GM23338 (cell line): Measurements from ENCODE around the gene WDR91. TPM values are rescaled to one million over a fixed set of nuclear protein-coding genes. Genes with fewer than 3 reads are reported as not detected.

Experiments
- ATAC-seq: fragments of 200-7000 bp; cut with Tn5 transposase; 3 replicates; pipeline ENCODE4 v1.9.1; 2020
- DNase-seq: peaks from one replicate; pipeline ENCODE4 v3.0.0-alpha.2; 2015; ENCODE audit warnings: low spot score
- H2AFZ ChIP-seq: fragments of 200-600 bp; sonication (generic); 2 replicates; pipeline ENCODE4 v1.8.0; 2016; ENCODE audit warnings: antibody characterized with exemption, mild to moderate bottlenecking, moderate library complexity
- H3F3A ChIP-seq: fragments of 200-600 bp; sonication (generic); replicated peaks from 2 replicates; pipeline ENCODE4 v1.8.0; 2017; ENCODE audit warnings: antibody characterized with exemption, mixed run types, low read depth
- H3K27ac ChIP-seq: fragments of 200-600 bp; sonication (generic); 2 replicates; pipeline ENCODE4 v1.6.1; 2016; ENCODE audit warnings: low read depth
- H3K27me3 ChIP-seq: fragments of 200-600 bp; sonication (generic); 2 replicates; pipeline ENCODE4 v1.8.0; 2016; ENCODE audit warnings: mild to moderate bottlenecking, mixed run types, moderate library complexity; ENCODE audit not compliant: insufficient read depth
- H3K36me3 ChIP-seq: fragments of 200-600 bp; sonication (generic); 2 replicates; pipeline ENCODE4 v1.8.0; 2016; ENCODE audit warnings: mild to moderate bottlenecking; ENCODE audit not compliant: insufficient read depth
- H3K4me1 ChIP-seq: fragments of 200-600 bp; sonication (generic); 2 replicates; pipeline ENCODE4 v1.8.0; 2016; ENCODE audit warnings: mild to moderate bottlenecking, moderate library complexity; ENCODE audit not compliant: insufficient read depth
- H3K4me2 ChIP-seq: fragments of 200-600 bp; sonication (generic); 2 replicates; pipeline ENCODE4 v1.7.1; 2017; ENCODE audit warnings: mixed run types
- H3K4me3 ChIP-seq: fragments of 200-600 bp; sonication (generic); 2 replicates; pipeline ENCODE4 v1.6.1; 2016; ENCODE audit warnings: mixed run types
- H3K79me2 ChIP-seq: fragments of 200-600 bp; sonication (generic); replicated peaks from 2 replicates; pipeline ENCODE4 v1.8.0; 2017; ENCODE audit warnings: mild to moderate bottlenecking; ENCODE audit not compliant: insufficient read depth
- H3K9me2 ChIP-seq: fragments of 200-600 bp; sonication (generic); 2 replicates; pipeline ENCODE4 v1.8.0; 2017; ENCODE audit not compliant: insufficient read depth
- H4K20me1 ChIP-seq: fragments of 200-600 bp; sonication (generic); replicated peaks from 2 replicates; pipeline ENCODE4 v1.8.0; 2017; ENCODE audit warnings: mild to moderate bottlenecking; ENCODE audit not compliant: insufficient read depth
- H3K27ac Mint-ChIP-seq: 2 replicates; pipeline ENCODE4 v1.8.0; 2020; ENCODE audit warnings: inconsistent platforms, mild to moderate bottlenecking, moderate library complexity, mixed read lengths
- H3K27me3 Mint-ChIP-seq: 3 replicates; pipeline ENCODE4 v1.8.0; 2022; ENCODE audit warnings: low read depth, mild to moderate bottlenecking, moderate library complexity, mixed read lengths, inconsistent platforms; ENCODE audit not compliant: insufficient read depth, poor library complexity
- H3K36me3 Mint-ChIP-seq: 3 replicates; pipeline ENCODE4 v1.8.0; 2021; ENCODE audit warnings: low read depth, mild to moderate bottlenecking, inconsistent platforms, moderate library complexity, mixed read lengths
- H3K4me1 Mint-ChIP-seq: 3 replicates; pipeline ENCODE4 v1.8.0; 2020; ENCODE audit warnings: mild to moderate bottlenecking, inconsistent platforms, mixed read lengths
- H3K4me3 Mint-ChIP-seq: 3 replicates; pipeline ENCODE4 v1.8.0; 2021; ENCODE audit warnings: moderate library complexity, mild to moderate bottlenecking, inconsistent platforms, mixed read lengths
- H3K9me3 Mint-ChIP-seq: 3 replicates; pipeline ENCODE4 v1.8.0; 2020; ENCODE audit warnings: moderate library complexity, mild to moderate bottlenecking, inconsistent platforms, mixed read lengths
- CREB1 ChIP-seq: fragments of 250-450 bp; sonication (Bioruptor Pico); IDR thresholded peaks from 2 replicates; pipeline ENCODE4 v1.5.0; 2020; ENCODE audit warnings: low read depth, mild to moderate bottlenecking, moderate library complexity
- EZH2 ChIP-seq: fragments of 200-600 bp; sonication (generic); IDR thresholded peaks from one replicate; pipeline ENCODE4 v1.8.0; 2017; ENCODE audit warnings: antibody characterized with exemption, mild to moderate bottlenecking, low read depth; ENCODE audit not compliant: unreplicated experiment
- EZH2phosphoT487 ChIP-seq: fragments of 200-600 bp; sonication (generic); IDR thresholded peaks from one replicate; pipeline ENCODE4 v1.8.1; 2018; ENCODE audit warnings: antibody characterized with exemption; ENCODE audit not compliant: unreplicated experiment
- NANOG ChIP-seq: IDR thresholded peaks from 2 replicates; pipeline ENCODE4 v1.6.1; 2016; ENCODE audit warnings: antibody characterized with exemption, borderline replicate concordance
- POLR2AphosphoS5 ChIP-seq: IDR thresholded peaks from 2 replicates; pipeline ENCODE4 v1.6.1; 2016; ENCODE audit warnings: antibody characterized with exemption, low read depth
- REST ChIP-seq: IDR thresholded peaks from one replicate; pipeline ENCODE4 v1.6.1; 2018; ENCODE audit warnings: antibody characterized with exemption; ENCODE audit not compliant: unreplicated experiment
- ZNF114 ChIP-seq: fragments of 250-450 bp; sonication (Bioruptor Pico); IDR thresholded peaks from 2 replicates; pipeline ENCODE4 v1.5.0; 2020; ENCODE audit warnings: mild to moderate bottlenecking, moderate library complexity
- ZNF331 ChIP-seq: fragments of 250-450 bp; sonication (Bioruptor Pico); IDR thresholded peaks from 2 replicates; pipeline ENCODE4 v1.5.0; 2020; ENCODE audit warnings: low read depth, mild to moderate bottlenecking, moderate library complexity
- ZNF462 ChIP-seq: fragments of 250-450 bp; sonication (Bioruptor Pico); IDR thresholded peaks from 2 replicates; pipeline ENCODE4 v1.5.0; 2020; ENCODE audit warnings: mild to moderate bottlenecking, moderate library complexity
- polyA plus RNA-seq: library from polyadenylated mRNA; unstranded; fragments of >200 nt; fragmentation: Nextera tagmentation; extraction: Ambion mirVana; gene quantifications from 2 replicates; pipeline ENCODE4 v1.2.1, GENCODE V29; 2016
- total RNA-seq: library from RNA; depleted of rRNA; stranded (reverse); fragments of >200 nt; shearing (Covaris generic); gene quantifications from 2 replicates; pipeline ENCODE4 v1.2.3, GENCODE V29; 2014

WDR91 gene
- total and polyA plus RNA-seq, 2 experiments from 2014 or later: 5.8 to 32.6 TPM

DNA sequence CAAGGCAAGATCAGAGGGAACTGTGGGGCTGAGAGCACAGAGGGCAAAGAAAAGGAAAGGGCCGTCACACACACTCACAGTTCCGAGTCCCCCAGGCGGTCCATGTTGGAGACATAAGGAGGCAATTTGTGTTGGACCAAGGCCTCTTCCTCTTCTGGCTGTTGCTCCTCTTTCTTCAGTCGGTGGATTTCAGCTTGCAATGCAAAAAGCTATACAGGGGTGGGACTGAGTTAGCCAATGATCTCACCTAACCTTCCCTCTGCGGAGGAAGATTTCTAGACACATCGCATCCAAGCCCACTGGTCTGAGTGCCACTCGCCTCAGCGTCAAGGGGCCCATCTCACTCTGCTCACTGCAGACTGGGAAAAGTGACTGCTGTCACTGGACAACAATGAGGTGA lies 5.5 kb downstream of the WDR91 start:
- no peak overlapping the region for H3K27ac Mint-ChIP-seq
- no peaks in the 10 kb centered on the region for H3K79me2 ChIP-seq

More for the DNA sequence above, 5.5 kb downstream of the WDR91 start:
- Histone ChIP-seq H3K4me1 (peaks cover 6% of the 10 kb centered on the region), H2AFZ (no peak overlapping the region), H3K27me3 (peaks cover 10% of the 10 kb centered on the region), H3K9me2 (no peaks in the 10 kb centered on the region), H3K4me3 (no peak overlapping the region), H4K20me1 (no peaks in the 10 kb centered on the region), H3K27ac (no peak overlapping the region), H3K36me3 (no peaks in the 10 kb centered on the region), H3K4me2 (no peak overlapping the region), H3F3A (no peaks in the 10 kb centered on the region)
- H3K27me3 Mint-ChIP-seq: peaks cover 11% of the 10 kb centered on the region
- no peak overlapping the region for H3K4me3 Mint-ChIP-seq
- peaks cover 5% of the 10 kb centered on the region; the same call in 2 of the 3 replicates for H3K36me3 Mint-ChIP-seq
- TF ChIP-seq ZNF331 (CRISPR knock-in tag) (no peak), ZNF462 (CRISPR knock-in tag) (no peak), ZNF114 (no peak), EZH2phosphoT487 (no peak), POLR2AphosphoS5 (no peak), CREB1 (CRISPR knock-in tag) (no peak), EZH2 (no peak), REST (no peak), NANOG (no peak)
- peaks cover 7% of the 10 kb centered on the region; the same call in 2 of the 3 replicates for H3K4me1 Mint-ChIP-seq
- H3K9me3 Mint-ChIP-seq: no peaks in the 10 kb centered on the region
- ATAC-seq (no peak), DNase-seq (no peak)
